Measurements from ENCODE around the gene DEFB123. TPM values are rescaled to one million over a fixed set of nuclear protein-coding genes. Genes with fewer than 3 reads are reported as not detected.

Gene DEFB123
- total RNA-seq, 1 experiment from 2014 or later, result not detected

- TF ChIP-seq ZNF425 (CRISPR knock-in tag; conservative IDR thresholded peaks at IDR 0.05) (no peak), HMGXB4 (CRISPR knock-in tag; IDR thresholded peaks at IDR 0.05) (no peak), NR2C2 (CRISPR knock-in tag; IDR thresholded peaks at IDR 0.05) (no peak), MXD4 (CRISPR knock-in tag; IDR thresholded peaks at IDR 0.05; ENCODE audit: borderline replicate concordance) (no peak), FOXJ3 (CRISPR knock-in tag; IDR thresholded peaks at IDR 0.05; ENCODE audit: borderline replicate concordance) (no peak), ZNF512 (CRISPR knock-in tag; IDR thresholded peaks at IDR 0.05; ENCODE audit: borderline replicate concordance) (no peak), SMAD4 (CRISPR knock-in tag; IDR thresholded peaks at IDR 0.05) (no peak), ZNF396 (CRISPR knock-in tag; IDR thresholded peaks at IDR 0.05; ENCODE audit: borderline replicate concordance) (no peak), ATF6 (CRISPR knock-in tag; IDR thresholded peaks at IDR 0.05) (no peak), EMX1 (CRISPR knock-in tag; IDR thresholded peaks at IDR 0.05) (no peak), SMAD3 (CRISPR knock-in tag; IDR thresholded peaks at IDR 0.05; ENCODE audit: borderline replicate concordance) (no peak), FOXP1 (CRISPR knock-in tag; IDR thresholded peaks at IDR 0.05; ENCODE audit: borderline replicate concordance) (no peak), AR (CRISPR knock-in tag; IDR thresholded peaks at IDR 0.05) (no peak)
Measured at GRCh38 chr20:31484001-31484400, 43.6 kb downstream of the DEFB123 start (continued).

GRCh38 chr20:31485450-31486339 lies 45.3 kb downstream of the DEFB123 start:
- no peak for TF ChIP-seq MLX (CRISPR knock-in tag; IDR thresholded peaks at IDR 0.05)
- Mint-ChIP-seq H3K27ac (no peak overlapping the region), H3K4me3 (0 out of 2 replicates have a peak overlapping the region, but pooled peaks have one; percentile 10), H3K36me3 (peaks cover 30% of the 10 kb centered on the region), H3K4me1 (no peaks in the 10 kb centered on the region), H3K27me3 (ENCODE audit: low read depth) (peaks cover 65% of the 10 kb centered on the region), H3K9me3 (peaks cover 55% of the 10 kb centered on the region)
- no peak for DNase-seq (ENCODE audit: low spot score)
- ChIA-PET CTCF (interaction anchor here (1.9 kb wide), 1 partner anchor 17 kb away, joined by 11 read pairs; no protein-coding TSS in a partner anchor), POLR2A (no interaction called here)
- ATAC-seq, result peak; percentile 38; the same call in 1 of the 2 replicates
